OCI-LY1 (cell line): Measurements from ENCODE around the gene ASZ1.

Experiments
- H2AFZ ChIP-seq: fragments of 200-600 bp; sonication (generic), shearing (Covaris generic); 2 replicates; pipeline ENCODE4 v1.6.0; 2014; ENCODE audit warnings: antibody characterized with exemption, mild to moderate bottlenecking, low read length
- H3F3A ChIP-seq: fragments of 200-600 bp; sonication (generic), shearing (Covaris generic); 2 replicates; pipeline ENCODE4 v1.6.0; 2014; ENCODE audit warnings: mild to moderate bottlenecking, antibody characterized with exemption, low read length, moderate library complexity; ENCODE audit not compliant: insufficient read depth
- H3K27ac ChIP-seq: fragments of 200-600 bp; sonication (generic); 2 replicates; pipeline ENCODE4 v1.5.1; 2014; ENCODE audit warnings: low read length, mixed run types, mild to moderate bottlenecking, low read depth; ENCODE audit not compliant: poor library complexity, severe bottlenecking
- H3K27me3 ChIP-seq: fragments of 200-600 bp; sonication (generic); 2 replicates; pipeline ENCODE4 v1.6.0; 2014; ENCODE audit warnings: antibody characterized with exemption, mild to moderate bottlenecking, low read length, moderate library complexity; ENCODE audit not compliant: insufficient read depth
- H3K36me3 ChIP-seq: fragments of 200-600 bp; sonication (generic); 2 replicates; pipeline ENCODE4 v1.6.1; 2014; ENCODE audit warnings: mild to moderate bottlenecking, antibody characterized with exemption, low read length, moderate library complexity, mixed read lengths; ENCODE audit not compliant: insufficient read depth
- H3K4me1 ChIP-seq: fragments of 200-600 bp; sonication (generic); 2 replicates; pipeline ENCODE4 v1.5.1; 2014; ENCODE audit warnings: mild to moderate bottlenecking, low read length, moderate library complexity; ENCODE audit not compliant: insufficient read depth, severe bottlenecking
- H3K4me2 ChIP-seq: fragments of 200-600 bp; sonication (generic), shearing (Covaris generic); 2 replicates; pipeline ENCODE4 v1.6.1; 2014; ENCODE audit warnings: low read length
- H3K4me3 ChIP-seq: fragments of 200-600 bp; sonication (generic); 2 replicates; pipeline ENCODE4 v1.5.1; 2014; ENCODE audit warnings: low read length, low read depth, mild to moderate bottlenecking, mixed read lengths; ENCODE audit not compliant: poor library complexity, severe bottlenecking
- H3K79me2 ChIP-seq: fragments of 200-600 bp; shearing (Covaris generic); 2 replicates; pipeline ENCODE4 v1.6.1; 2016; ENCODE audit warnings: mixed run types, low read length, mixed read lengths; ENCODE audit not compliant: insufficient read depth
- H3K9ac ChIP-seq: fragments of 200-600 bp; sonication (generic), shearing (Covaris generic); 2 replicates; pipeline ENCODE4 v1.6.1; 2014; ENCODE audit warnings: mild to moderate bottlenecking, low read length, mixed read lengths
- H3K9me2 ChIP-seq: fragments of 200-600 bp; sonication (generic), shearing (Covaris generic); 2 replicates; pipeline ENCODE4 v1.6.1; 2014; ENCODE audit warnings: low read depth, mild to moderate bottlenecking, low read length, mixed read lengths
- H3K9me3 ChIP-seq: fragments of 200-600 bp; shearing (Covaris generic); 2 replicates; pipeline ENCODE4 v1.6.1; 2014; ENCODE audit warnings: low read length, mixed read lengths
- H4K20me1 ChIP-seq: fragments of 200-600 bp; sonication (generic), shearing (Covaris generic); 2 replicates; pipeline ENCODE4 v1.6.0; 2016; ENCODE audit warnings: mild to moderate bottlenecking, low read length; ENCODE audit not compliant: insufficient read depth
- CTCF ChIP-seq: fragments of 200-600 bp; sonication (generic), shearing (Covaris generic); IDR thresholded peaks from 2 replicates; pipeline ENCODE4 v1.5.1; 2017; ENCODE audit warnings: mild to moderate bottlenecking, antibody characterized with exemption, low read length, moderate library complexity, mixed read lengths
- EZH2 ChIP-seq: fragments of 200-600 bp; sonication (generic), shearing (Covaris generic); IDR thresholded peaks from 2 replicates; pipeline ENCODE4 v1.8.0; 2017; ENCODE audit warnings: borderline replicate concordance, mixed run types, mild to moderate bottlenecking, antibody characterized with exemption, low read length, moderate library complexity, mixed read lengths

ASZ1 gene

GRCh38 chr7:117401293-117402002 lies 25.8 kb downstream of the ASZ1 start:
- H4K20me1 ChIP-seq: no peaks in the 10 kb centered on the region
- H3F3A ChIP-seq: no peaks in the 10 kb centered on the region
- H3K9me3 ChIP-seq: no peaks in the 10 kb centered on the region
- TF ChIP-seq EZH2 (no peak), CTCF (peak; percentile 42)
- H3K4me1 ChIP-seq: no peaks in the 10 kb centered on the region
- no peak overlapping the region for H3K4me3 ChIP-seq
- H3K9me2 ChIP-seq: no peaks in the 10 kb centered on the region
- no peaks in the 10 kb centered on the region for H3K79me2 ChIP-seq
- H3K36me3 ChIP-seq: no peaks in the 10 kb centered on the region
- H3K4me2 ChIP-seq: no peak overlapping the region
- no peak overlapping the region for H2AFZ ChIP-seq
- no peak overlapping the region for H3K27ac ChIP-seq
- H3K9ac ChIP-seq: no peak overlapping the region
- H3K27me3 ChIP-seq: no peaks in the 10 kb centered on the region

DNA sequence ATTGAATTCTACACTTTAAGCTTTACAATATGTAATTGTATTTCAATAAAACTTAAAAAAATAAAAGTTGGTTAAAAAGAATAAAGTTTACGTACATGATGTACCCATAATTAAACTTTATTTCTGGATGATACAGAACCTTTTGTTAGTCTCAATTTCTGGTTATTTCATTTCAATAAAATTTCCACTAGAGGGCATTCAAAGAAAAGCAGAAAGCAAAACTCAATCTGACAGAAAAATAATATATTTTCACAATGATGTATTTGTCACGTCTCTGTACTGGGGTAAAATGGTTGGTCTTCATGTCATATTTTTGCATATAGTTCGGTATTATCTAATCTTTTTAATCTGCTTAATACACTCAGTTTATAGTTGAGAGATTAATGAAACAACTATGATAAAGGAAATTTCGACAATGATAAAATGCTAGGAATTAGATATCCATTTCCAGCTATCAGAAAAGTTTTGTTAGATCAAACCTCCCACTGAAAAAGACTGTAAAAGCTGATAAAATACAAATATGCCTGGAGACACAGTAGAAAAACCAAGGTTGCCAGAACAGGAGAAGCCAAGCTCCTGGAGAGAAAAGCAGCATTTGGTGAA lies 27.4 kb downstream of the ASZ1 start:
- no peaks in the 10 kb centered on the region for H3K9me3 ChIP-seq
- no peaks in the 10 kb centered on the region for H3K4me1 ChIP-seq
- H4K20me1 ChIP-seq: no peaks in the 10 kb centered on the region
- no peak for TF ChIP-seq EZH2
- TF ChIP-seq CTCF: peak; percentile 61
- no peaks in the 10 kb centered on the region for H3K9me2 ChIP-seq
- H3K79me2 ChIP-seq: no peaks in the 10 kb centered on the region
- H3K27me3 ChIP-seq: no peaks in the 10 kb centered on the region
- no peak overlapping the region for H3K27ac ChIP-seq
- no peaks in the 10 kb centered on the region for H3K36me3 ChIP-seq
- no peaks in the 10 kb centered on the region for H3F3A ChIP-seq
- no peak overlapping the region for H3K4me2 ChIP-seq
- H2AFZ ChIP-seq: no peak overlapping the region
- no peak overlapping the region for H3K4me3 ChIP-seq
- no peak overlapping the region for H3K9ac ChIP-seq

DNA sequence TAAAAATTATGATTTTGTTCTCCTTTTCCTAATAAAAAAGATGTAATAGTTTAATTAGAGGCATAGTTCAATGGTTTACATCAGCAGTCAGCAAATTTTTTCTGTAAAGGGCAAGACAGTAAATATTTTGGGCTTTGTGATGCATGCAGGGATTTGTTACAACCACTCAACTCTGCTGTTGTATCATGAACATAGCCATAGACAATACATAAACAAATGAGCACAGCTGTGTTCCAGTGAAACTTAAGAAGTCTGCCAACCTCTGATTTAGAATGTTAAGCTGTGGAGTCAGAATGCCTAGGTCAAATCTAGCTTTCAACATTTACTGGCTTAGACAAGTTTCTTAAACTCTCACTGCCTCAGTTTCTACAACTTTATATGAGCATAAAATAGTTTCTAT lies 31.6 kb downstream of the ASZ1 start:
- no peak for TF ChIP-seq CTCF
- TF ChIP-seq EZH2: no peak
- Histone ChIP-seq H3K9ac (no peak overlapping the region), H3F3A (no peaks in the 10 kb centered on the region), H3K27me3 (no peaks in the 10 kb centered on the region), H3K4me1 (no peaks in the 10 kb centered on the region), H3K9me3 (no peaks in the 10 kb centered on the region), H3K79me2 (no peaks in the 10 kb centered on the region), H4K20me1 (no peaks in the 10 kb centered on the region), H3K36me3 (no peaks in the 10 kb centered on the region), H3K9me2 (no peaks in the 10 kb centered on the region), H3K4me3 (no peak overlapping the region), H2AFZ (no peak overlapping the region), H3K27ac (no peak overlapping the region), H3K4me2 (no peak overlapping the region)
